Ovary (tissue), 9 donors: Measurements from ENCODE around the gene SFXN5. TPM values are rescaled to one million over a fixed set of nuclear protein-coding genes. Genes with fewer than 3 reads are reported as not detected.

Experiments used
- DNase-seq, 5 donors: peaks; one replicate each; pipeline ENCODE4 v3.0.0-alpha.2; 2019 to 2020
- H3K27ac ChIP-seq, 2 donors: fragments of 200-600 bp; one replicate each; pipeline versions ENCODE4 v1.5.1 to v1.8.0; 2019 to 2022
- H3K27me3 ChIP-seq: fragments of 200-600 bp; one replicate; pipeline ENCODE4 v1.8.0; 2022
- H3K36me3 ChIP-seq: fragments of 200-600 bp; sonication (generic); one replicate; pipeline ENCODE4 v1.5.1; 2019
- H3K4me1 ChIP-seq: one replicate; pipeline ENCODE4 v1.8.1; 2013; ENCODE audit warnings: mild to moderate bottlenecking, moderate library complexity; ENCODE audit not compliant: insufficient read depth
- H3K4me3 ChIP-seq: fragments of 200-600 bp; sonication (generic); one replicate; pipeline ENCODE4 v1.5.1; 2017
- H3K9me3 ChIP-seq, 2 donors: fragments of 200-600 bp in 1 of 2; sonication (generic) in 1 of 2; one replicate each; pipeline versions ENCODE4 v1.5.1 to v1.8.1; 2013 to 2019; ENCODE audit warnings: mild to moderate bottlenecking in 1 of 2, moderate library complexity in 1 of 2
- CTCF ChIP-seq, 3 donors: fragments of 450-650 bp in 2 of 3; fragments of 200-600 bp in 1 of 3; IDR thresholded peaks; one replicate each; pipeline versions ENCODE4 v1.5.1 to v1.8.0; 2016 to 2022; ENCODE audit warnings: antibody characterized with exemption in 3 of 3, mild to moderate bottlenecking in 1 of 3
- EP300 ChIP-seq: sonication (generic); formaldehyde crosslinking; IDR thresholded peaks from one replicate; pipeline ENCODE4 v1.6.1; 2017; ENCODE audit warnings: antibody characterized with exemption
- POLR2A ChIP-seq: fragments of 450-650 bp; IDR thresholded peaks from one replicate; pipeline ENCODE4 v1.6.1; 2017; ENCODE audit warnings: antibody characterized with exemption, mild to moderate bottlenecking, moderate library complexity
- WGBS, 3 donors: extraction: QIAGEN DNeasy Blood & Tissue Kit in 1 of 3; methylation state at CpG; one replicate each; pipeline versions ENCODE4 v1.1.5 to v1.1.7; 2013 to 2017; 5-methylcytosine and 5-hydroxymethylcytosine counted together
- intact Hi-C, 4 donors: fragments of 100-400 bp; cut with DNase I; formaldehyde crosslinking; loops; one replicate each; pipeline versions ENCODE4 v1.11.0 to v1.15.1; 2022 to 2023
- polyA plus RNA-seq, 2 donors: library from polyadenylated mRNA; stranded (reverse); fragments of 200-250 nt in 1 of 2; fragments of 350-450 nt in 1 of 2; fragmentation: Illumina TruSeq in 1 of 2; extraction: RNeasy Lipid Tissue Mini Kit (QIAGEN cat#74804) in 1 of 2; gene quantifications; one replicate each; pipeline ENCODE4 v1.2.3, GENCODE V29; 2013 to 2014
- total RNA-seq, 7 donors: library from RNA; depleted of rRNA in 2 of 7; stranded (reverse); fragments of >200 nt in 2 of 7; fragmentation: NEBNext Ultra II Directional in 3 of 7; extraction: Animal tissue kit (Norgen Biotek cat#: 25700) in 3 of 7; gene quantifications; one replicate each; pipeline versions ENCODE4 v1.1.0 to v1.2.4, GENCODE V29; 2016 to 2023
- donor health status: DM: no; HTN: no; CAD: no; lungs with moderate emphysema.
- donor health status: DM: no; HTN: no; CAD: no.
- donor health status: Bipolar disorder and iron deficiency.
- donor health status: DM: yes; HTN: yes; CAD: no.
- donor health status: DM: no; HTN: no; CAD: no.
- donor health status: DM: yes; HTN: yes; CAD: no.

SFXN5 gene
- total and polyA plus RNA-seq, 9 donors: 4.3 to 19.3 (median 11.6) TPM

- H3K9me3 ChIP-seq: no peaks in the 10 kb centered on the region
- TF ChIP-seq CTCF (IDR thresholded peaks at IDR 0.05) (no peak), POLR2A (no peak), EP300 (no peak)
- H3K4me1 ChIP-seq: no peaks in the 10 kb centered on the region
- no peak overlapping the region for H3K4me3 ChIP-seq
- H3K36me3 ChIP-seq: no peaks in the 10 kb centered on the region
- H3K27me3 ChIP-seq: no peaks in the 10 kb centered on the region
- WGBS, 3 donors: 93 to 98% (median 95%) methylated on average over 3 of the region's 3 CpGs
- H3K27ac ChIP-seq: no peak overlapping the region
- intact Hi-C loops: no loop called here
- no peak for DNase-seq
Observed at GRCh38 chr2:72956936-72957335, 114.6 kb downstream of the SFXN5 start.

- Histone ChIP-seq H3K4me3 (no peak overlapping the region), H3K4me1 (no peaks in the 10 kb centered on the region), H3K27ac (no peak overlapping the region), H3K36me3 (no peaks in the 10 kb centered on the region), H3K27me3 (no peaks in the 10 kb centered on the region), H3K9me3 (no peaks in the 10 kb centered on the region)
- 85 to 100% (median 94%) methylated on average over 1 to 2 of the region's 2 CpGs for WGBS, 3 donors
- TF ChIP-seq CTCF (IDR thresholded peaks at IDR 0.05) (no peak), EP300 (no peak), POLR2A (no peak)
- DNase-seq: no peak
- intact Hi-C loops: no loop called here
Observed at GRCh38 chr2:72956050-72956395, 115.5 kb downstream of the SFXN5 start.

GRCh38 chr2:72955228-72956049 is 116.1 kb downstream of the SFXN5 start:
- no peaks in the 10 kb centered on the region for H3K4me1 ChIP-seq
- H3K9me3 ChIP-seq: no peaks in the 10 kb centered on the region
- TF ChIP-seq EP300 (no peak), POLR2A (no peak), CTCF (IDR thresholded peaks at IDR 0.05) (no peak)
- H3K27ac ChIP-seq: no peak overlapping the region
- no peak for DNase-seq
- no peak overlapping the region for H3K4me3 ChIP-seq
- H3K27me3 ChIP-seq: no peaks in the 10 kb centered on the region
- no peaks in the 10 kb centered on the region for H3K36me3 ChIP-seq
- intact Hi-C loops: no loop called here
- 82 to 88% (median 83%) methylated on average over 21 to 24 of the region's 24 CpGs for WGBS, 3 donors

GRCh38 chr2:72954376-72955227 is 116.9 kb downstream of the SFXN5 start:
- 78 to 87% (median 87%) methylated on average over 12 of the region's 12 CpGs for WGBS, 3 donors
- TF ChIP-seq CTCF (IDR thresholded peaks at IDR 0.05) (no peak), POLR2A (no peak), EP300 (no peak)
- no peak for DNase-seq
- H3K27ac ChIP-seq: no peak overlapping the region
- H3K4me1 ChIP-seq: no peaks in the 10 kb centered on the region
- intact Hi-C loops: no loop called here
- H3K27me3 ChIP-seq: no peaks in the 10 kb centered on the region
- H3K36me3 ChIP-seq: no peaks in the 10 kb centered on the region
- H3K4me3 ChIP-seq: no peak overlapping the region
- H3K9me3 ChIP-seq: no peaks in the 10 kb centered on the region
